Activated CD8-positive, alpha-beta memory T cell treated with anti-CD3 and anti-CD28 coated beads, Interleukin-2, amount 50 U/mL, for 24 hours (primary cell): ENCODE measurements around the gene DAGLB.
"Not testable (repeated sequence)": the region's sequence is repeated elsewhere in the genome, so short reads cannot be mapped to it uniquely, and the experiment has no call there.

Experiments used
- DNase-seq: peaks from one replicate; pipeline ENCODE4 v3.0.0-alpha.2; 2020; ENCODE audit errors: extremely low read depth

DAGLB gene

DNA sequence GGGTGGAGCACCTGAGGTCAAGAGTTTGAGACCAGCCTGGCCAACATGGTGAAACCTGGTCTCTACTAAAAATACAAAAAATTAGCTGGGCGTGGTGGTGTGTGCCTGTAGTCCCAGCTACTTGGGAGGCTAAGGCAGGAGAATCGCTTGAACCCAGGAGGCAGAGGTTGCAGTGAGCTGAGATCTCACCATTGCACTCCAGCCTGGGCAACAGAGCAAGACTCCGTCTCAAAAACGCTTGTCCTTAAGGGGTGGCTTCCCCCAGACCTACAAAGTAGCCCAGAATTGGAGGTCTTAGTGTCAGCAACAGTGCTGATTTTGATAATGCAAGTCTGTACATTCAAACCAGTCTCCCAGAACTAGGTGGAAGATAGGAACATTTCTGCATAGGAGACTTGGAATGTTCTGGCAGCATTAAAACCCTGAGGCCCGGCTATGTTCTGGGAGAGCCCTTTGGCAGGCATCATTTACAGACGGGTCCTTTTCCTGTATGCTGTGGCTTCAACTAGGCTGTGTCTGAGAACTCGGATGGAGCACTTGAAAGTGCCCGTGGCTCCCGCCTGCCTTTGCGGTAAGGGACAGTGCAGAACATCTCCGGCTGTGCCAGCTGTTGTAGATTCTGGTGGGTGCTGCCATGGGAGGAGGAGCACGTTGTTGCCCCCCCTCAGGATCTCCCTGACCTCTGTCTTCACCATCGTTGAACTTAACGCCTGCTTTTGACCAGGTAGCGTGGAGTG is 49.8 kb downstream of the DAGLB start:
- DNase-seq = not testable (repeated sequence)

GRCh38 chr7:6395898-6396595 is 51.7 kb downstream of the DAGLB start:
- DNase-seq = no peak

- DNase-seq = no peak
Observed at GRCh38 chr7:6394114-6394513, 53.6 kb downstream of the DAGLB start.

DNA sequence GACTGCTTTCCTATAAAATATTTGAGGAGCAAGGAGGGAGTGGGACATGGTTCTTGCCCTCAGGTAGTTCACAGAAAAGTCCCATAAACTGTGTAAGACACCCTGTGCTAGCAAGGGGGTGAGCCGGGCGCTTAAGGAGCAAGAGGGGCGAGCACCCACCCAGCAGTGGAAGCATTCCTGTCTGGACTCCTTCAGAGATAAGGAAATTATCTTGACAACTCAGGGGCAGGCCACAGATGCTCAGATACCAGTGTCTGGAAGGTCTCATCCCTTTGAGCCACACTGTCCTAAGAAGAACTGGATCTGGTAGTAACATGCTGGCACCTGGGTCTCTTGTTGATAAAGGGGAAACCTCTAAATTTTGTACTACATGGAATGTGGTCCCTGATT is 54.1 kb downstream of the DAGLB start:
- DNase-seq = no peak

- DNase-seq = no peak
Observed at GRCh38 chr7:6392712-6393666, 54.8 kb downstream of the DAGLB start.

DNA sequence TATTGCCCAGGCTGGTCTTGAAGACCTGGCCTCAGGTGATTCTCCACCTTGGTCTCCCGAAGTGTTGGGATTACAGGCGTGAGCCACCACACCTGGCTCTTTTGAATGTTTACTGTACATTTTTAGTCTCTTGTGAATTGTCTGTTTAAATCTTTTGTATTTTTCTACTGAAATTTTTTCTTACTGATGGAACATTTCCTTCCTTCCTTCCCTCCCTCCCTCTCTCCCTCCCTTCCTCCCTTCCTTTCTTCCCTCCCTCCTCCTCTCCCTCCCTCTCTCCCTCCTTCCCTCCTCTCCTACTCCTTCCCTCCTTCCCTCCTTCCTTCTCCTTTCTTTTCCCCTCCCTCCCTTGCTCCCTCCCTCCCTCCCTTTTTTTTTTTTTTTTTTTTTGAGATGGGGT is 58.0 kb downstream of the DAGLB start:
- DNase-seq = no peak

DNA sequence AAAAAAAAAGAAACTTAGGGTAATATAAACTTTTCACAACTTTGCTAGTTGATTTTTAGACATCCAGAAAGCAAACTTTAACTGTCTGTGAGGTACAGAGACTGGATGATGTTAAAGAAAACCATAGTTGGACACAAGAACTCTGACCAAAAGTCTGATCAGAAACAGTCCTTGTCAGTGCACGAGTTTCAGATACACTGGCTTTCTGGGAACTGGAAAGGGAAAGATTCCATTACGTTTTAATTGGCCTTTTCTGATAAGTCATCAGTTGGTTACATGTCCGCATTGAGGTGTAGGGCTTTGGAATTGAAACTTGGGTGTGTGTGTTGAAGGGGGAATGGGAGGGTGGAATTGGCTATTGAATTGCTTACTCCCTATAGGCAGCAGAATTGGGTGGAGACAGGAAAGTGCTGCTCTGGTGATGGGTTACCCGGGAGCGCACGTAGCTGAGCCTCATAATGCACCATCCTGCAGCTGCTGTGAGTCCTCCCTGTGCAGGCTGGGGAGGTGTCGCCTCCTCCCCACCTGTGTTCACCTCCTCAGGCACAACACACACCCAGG is 59.9 kb downstream of the DAGLB start:
- no peak for DNase-seq

DNA sequence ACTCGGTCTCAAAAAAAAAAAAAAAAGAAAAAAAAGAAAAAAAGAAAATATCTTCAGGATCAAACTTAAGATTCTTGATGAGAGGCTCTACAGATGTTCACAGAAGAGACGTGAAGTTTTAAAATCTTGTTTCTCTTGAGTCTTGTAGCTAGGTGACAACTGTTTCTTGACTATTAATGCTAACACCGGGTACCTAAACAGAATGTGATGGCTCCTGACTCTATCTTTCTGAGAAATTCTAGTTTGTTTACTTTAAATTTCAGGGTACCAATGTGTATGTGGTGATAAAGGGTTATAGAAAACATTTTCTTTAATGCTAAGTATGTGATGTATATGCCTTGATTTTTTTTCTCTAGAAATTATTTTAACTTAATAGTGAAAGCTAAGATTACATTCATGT is 61.0 kb downstream of the DAGLB start:
- DNase-seq = no peak

DNA sequence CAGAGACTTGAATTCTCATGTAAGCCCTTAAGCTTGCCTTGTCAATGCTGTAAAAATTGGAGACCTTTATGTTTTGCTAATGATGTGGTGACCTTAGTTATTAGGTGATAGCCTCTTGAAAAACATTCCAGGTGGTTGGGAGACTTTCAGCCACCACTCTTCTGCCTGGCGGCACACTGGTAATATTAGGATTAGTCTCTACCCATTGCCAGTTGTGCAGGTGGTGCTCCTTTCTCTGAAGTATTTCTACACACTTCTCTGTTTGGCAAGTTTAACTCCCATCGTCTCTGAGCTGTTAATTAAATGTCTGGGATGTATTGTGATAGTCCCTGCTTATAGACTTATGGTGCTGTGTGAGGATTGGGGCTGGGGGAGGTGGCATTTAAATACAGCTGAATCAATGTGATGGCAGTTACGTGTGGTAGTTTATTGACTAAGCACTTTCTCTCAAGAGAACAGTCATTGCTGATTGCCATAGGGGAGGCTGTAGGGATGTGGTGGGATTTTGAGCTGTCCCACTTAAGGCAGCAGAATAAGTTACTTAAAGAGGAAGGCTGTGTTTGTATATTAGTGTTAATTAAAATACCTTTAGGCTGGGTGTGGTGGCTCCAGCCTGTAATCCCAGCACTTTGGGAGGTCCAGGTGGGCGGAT is 61.7 kb downstream of the DAGLB start:
- no peak for DNase-seq

DNA sequence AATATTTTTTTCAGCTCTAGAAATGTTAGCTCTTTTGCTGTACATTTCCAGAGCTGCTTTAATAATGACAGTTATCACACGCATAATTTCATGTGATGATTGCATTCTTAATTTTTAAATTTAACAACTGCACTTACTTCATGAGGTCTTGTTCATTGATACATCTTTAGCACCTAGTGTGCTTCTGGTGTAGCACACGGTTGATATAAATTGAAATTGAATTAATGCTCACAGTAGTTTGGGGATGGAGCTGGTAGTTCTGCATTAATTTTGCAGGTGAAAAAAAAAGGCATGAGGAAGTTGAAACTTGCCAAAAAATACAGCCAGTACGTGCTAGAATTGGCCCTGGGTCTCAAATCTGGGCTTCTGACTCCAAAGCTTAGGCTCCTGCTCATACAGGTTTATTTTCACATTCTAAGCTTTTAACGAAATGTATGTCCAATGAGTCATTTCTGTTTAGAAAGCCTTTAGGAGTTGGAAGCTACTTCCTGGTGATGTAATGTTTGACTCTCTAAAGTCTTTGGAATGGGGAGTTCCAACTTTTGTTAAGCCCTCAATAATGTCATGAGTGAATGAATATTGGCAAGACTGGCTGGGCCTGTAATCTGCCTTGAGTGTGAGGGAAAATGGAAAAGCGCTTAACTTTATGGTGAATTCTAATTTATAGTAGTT is 62.5 kb downstream of the DAGLB start:
- DNase-seq = no peak

DNA sequence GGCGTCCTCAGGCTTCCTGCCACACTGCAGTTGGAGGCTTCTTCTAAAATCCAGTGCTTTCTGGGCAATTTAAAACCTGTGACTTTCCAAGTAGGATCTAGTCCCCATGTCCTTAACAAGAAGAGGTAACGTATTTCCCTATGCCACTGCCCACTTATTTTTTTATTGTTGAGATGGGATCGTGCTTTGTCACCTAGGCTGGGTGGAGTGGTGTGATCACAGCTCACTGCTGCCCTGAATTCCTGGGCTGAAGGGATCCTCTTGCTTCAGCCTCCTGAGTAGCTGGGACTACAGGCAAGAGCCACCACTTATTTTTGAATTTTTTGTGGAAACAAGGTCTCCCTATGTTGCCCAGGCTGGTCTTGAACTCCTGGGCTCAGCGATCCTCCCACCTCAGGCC is 63.4 kb downstream of the DAGLB start:
- DNase-seq = no peak

- no peak for DNase-seq
Observed at GRCh38 chr7:6382817-6383216, 64.9 kb downstream of the DAGLB start.

GRCh38 chr7:6381846-6382245 is 65.9 kb downstream of the DAGLB start:
- DNase-seq = not testable (repeated sequence)

- no peak for DNase-seq
Observed at GRCh38 chr7:6380310-6381095, 67.3 kb downstream of the DAGLB start.

DNA sequence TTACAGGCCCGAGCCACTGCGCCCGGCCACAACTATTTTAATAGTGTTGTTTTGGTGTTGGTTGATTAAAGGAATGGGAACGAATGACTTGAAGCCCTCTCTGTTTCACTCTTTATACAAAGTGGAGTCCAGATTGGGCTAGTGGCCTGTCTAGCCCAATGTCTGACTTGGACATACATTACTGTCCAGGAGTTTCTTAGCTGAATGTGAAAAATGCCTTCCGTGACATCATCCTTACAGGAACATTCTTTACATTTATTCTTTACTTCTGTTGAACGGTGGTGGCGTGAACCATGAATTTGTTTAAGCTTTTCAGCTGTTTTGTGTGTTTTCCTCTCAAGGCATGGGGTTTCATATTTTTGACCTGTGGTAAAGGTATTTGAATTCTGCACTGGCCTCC is 67.9 kb downstream of the DAGLB start:
- DNase-seq = no peak

- DNase-seq = not testable (repeated sequence)
Observed at GRCh38 chr7:6378556-6378955, 69.2 kb downstream of the DAGLB start.

DNA sequence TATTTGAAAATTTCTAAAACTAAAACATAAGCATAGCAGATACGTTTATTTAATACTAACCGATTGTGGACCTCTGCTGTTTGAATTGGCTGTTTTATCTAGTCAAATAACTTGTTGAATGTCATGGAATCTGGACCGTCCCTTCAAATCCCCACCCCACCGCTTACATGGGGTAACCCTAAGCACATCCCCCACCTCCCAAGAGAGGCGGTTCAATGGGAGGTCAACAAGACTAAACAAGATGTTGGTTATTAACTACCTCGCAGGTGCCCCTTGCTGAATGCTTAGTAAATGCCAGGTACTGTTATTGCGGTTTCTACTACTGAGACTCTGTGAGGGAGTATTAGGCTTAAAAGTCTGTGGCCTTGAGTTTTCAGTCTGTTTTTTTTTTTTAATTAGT is 70.9 kb downstream of the DAGLB start:
- DNase-seq = no peak

- DNase-seq = no peak
Observed at GRCh38 chr7:6375348-6376101, 72.2 kb downstream of the DAGLB start.

GRCh38 chr7:6367701-6368211 is 80.0 kb downstream of the DAGLB start:
- no peak for DNase-seq
